Caki2 (cell line): ENCODE data around the gene AQP5. TPM values are rescaled to one million over a fixed set of nuclear protein-coding genes. Genes with fewer than 3 reads are reported as not detected.

Experiments used
- DNase-seq: peaks from one replicate; pipeline ENCODE4 v3.0.0-alpha.2; 2015; ENCODE audit warnings: low read depth
- in situ Hi-C: cut with HindIII; loops from 2 replicates; pipeline ENCODE4 v1.10.0; 2016; ENCODE audit warnings: low sequenced_read_pairs, low pct_unique_long_range_greater_than_20kb, mixed read lengths
- total RNA-seq: library from RNA; depleted of rRNA; stranded (reverse); fragments of >200 nt; shearing (Covaris generic); gene quantifications from 2 replicates; pipeline ENCODE4 v1.2.3, GENCODE V29; 2014; ENCODE audit warnings: low replicate concordance

AQP5 gene
- total RNA-seq, 1 experiment from 2014 or later = not detected

GRCh38 chr12:49946497-49946896 lies 15.2 kb upstream of the AQP5 start:
- in situ Hi-C loops = no loop called here
- DNase-seq = no peak

GRCh38 chr12:49947593-49948226 lies 14.0 kb upstream of the AQP5 start:
- in situ Hi-C loops = no loop called here
- no peak for DNase-seq

GRCh38 chr12:49948866-49949845 lies 12.5 kb upstream of the AQP5 start:
- in situ Hi-C loops = no loop called here

GRCh38 chr12:49949866-49950265 lies 11.8 kb upstream of the AQP5 start:
- in situ Hi-C loops = loop anchor here (25.0 kb wide), 1 partner anchor 112 kb away; the partner anchor contains the start of gene ASIC1

More at GRCh38 chr12:49948866-49949845, 12.5 kb upstream of the AQP5 start:
- no peak for DNase-seq

GRCh38 chr12:49950273-49951251 lies 11.1 kb upstream of the AQP5 start, which contains the start of gene AQP2:
AQP2 (plus strand) TSS chr12:49950737; CDS start chr12:49950831, 94 bp downstream.
- in situ Hi-C loops = loop anchor here (25.0 kb wide), 1 partner anchor 112 kb away; the partner anchor contains the start of gene ASIC1
- DNase-seq = no peak

More at GRCh38 chr12:49949866-49950265, 11.8 kb upstream of the AQP5 start:
- no peak for DNase-seq

GRCh38 chr12:49951411-49952240 lies 10.0 kb upstream of the AQP5 start:
- in situ Hi-C loops = loop anchor here (25.0 kb wide), 1 partner anchor 111 kb away; the partner anchor contains the start of gene ASIC1
- DNase-seq = no peak

GRCh38 chr12:49952391-49953055 lies 9.1 kb upstream of the AQP5 start:
- DNase-seq = no peak
- in situ Hi-C loops = loop anchor here (25.0 kb wide), 1 partner anchor 110 kb away; the partner anchor contains the start of gene ASIC1

- DNase-seq = no peak
- in situ Hi-C loops = loop anchor here (25.0 kb wide), 1 partner anchor 109 kb away; the partner anchor contains the start of gene ASIC1
Observed at GRCh38 chr12:49953151-49953550, 8.5 kb upstream of the AQP5 start.

GRCh38 chr12:49953961-49954846 lies 7.5 kb upstream of the AQP5 start:
- in situ Hi-C loops = loop anchor here (25.0 kb wide), 1 partner anchor 108 kb away; the partner anchor contains the start of gene ASIC1
- DNase-seq = no peak

GRCh38 chr12:49954863-49955830 lies 6.5 kb upstream of the AQP5 start:
- in situ Hi-C loops = loop anchor here (25.0 kb wide), 1 partner anchor 107 kb away; the partner anchor contains the start of gene ASIC1

GRCh38 chr12:49955899-49956662 lies 5.6 kb upstream of the AQP5 start:
- no peak for DNase-seq
- in situ Hi-C loops = loop anchor here (25.0 kb wide), 1 partner anchor 106 kb away; the partner anchor contains the start of gene ASIC1

More at GRCh38 chr12:49954863-49955830, 6.5 kb upstream of the AQP5 start:
- no peak for DNase-seq

- peak; percentile 30 for DNase-seq
- in situ Hi-C loops = loop anchor here (25.0 kb wide), 1 partner anchor 105 kb away; the partner anchor contains the start of gene ASIC1
Observed at GRCh38 chr12:49956663-49957569, 4.8 kb upstream of the AQP5 start.
